Measurements from ENCODE around the gene C2orf92.

Gene C2orf92

GRCh38 chr2:97715951-97716694, 46.6 kb downstream of the C2orf92 start:
- DNase-seq: no peak

- peak; percentile 62 for DNase-seq
These were observed 47.4 kb downstream of the C2orf92 start for GRCh38 chr2:97716695-97717612.

GRCh38 chr2:97717613-97717995, 48.1 kb downstream of the C2orf92 start:
- no peak for DNase-seq

GRCh38 chr2:97718051-97718882, 48.8 kb downstream of the C2orf92 start:
- DNase-seq: peak; percentile 91

GRCh38 chr2:97718942-97719341, 49.4 kb downstream of the C2orf92 start:
- DNase-seq: peak; percentile 72

GRCh38 chr2:97719362-97720155, 50.0 kb downstream of the C2orf92 start:
- DNase-seq: peak; percentile 53

- DNase-seq: no peak
These were observed 51.2 kb downstream of the C2orf92 start for GRCh38 chr2:97720746-97721145.

- DNase-seq: no peak
These were observed 52.7 kb downstream of the C2orf92 start for GRCh38 chr2:97722227-97722626.

- DNase-seq: no peak
These were observed 53.9 kb downstream of the C2orf92 start for GRCh38 chr2:97723156-97724072.

- DNase-seq: no peak
These were observed 54.5 kb downstream of the C2orf92 start for GRCh38 chr2:97724073-97724410.

GRCh38 chr2:97724501-97724900, 55.0 kb downstream of the C2orf92 start:
- no peak for DNase-seq

- DNase-seq: no peak
These were observed 55.6 kb downstream of the C2orf92 start for GRCh38 chr2:97724946-97725688.

- DNase-seq: peak; percentile 34
These were observed 57.0 kb downstream of the C2orf92 start for GRCh38 chr2:97726261-97727064.

GRCh38 chr2:97727296-97727695, 57.8 kb downstream of the C2orf92 start:
- DNase-seq: peak; percentile 57

- DNase-seq: peak; percentile 67
These were observed 58.7 kb downstream of the C2orf92 start for GRCh38 chr2:97728091-97728731.

GRCh38 chr2:97730245-97730644, 60.7 kb downstream of the C2orf92 start:
- DNase-seq: no peak

GRCh38 chr2:97731274-97732020, 61.9 kb downstream of the C2orf92 start:
- DNase-seq: peak; percentile 62

Measured in activated effector memory CD4-positive, alpha-beta T cell treated with anti-CD3 and anti-CD28 coated beads, Interleukin-2, amount 50 U/mL, for 16 hours (primary cell).